GOT3 (cell line): ENCODE measurements around the gene FBXL7.

ENCODE experiments used
- DNase-seq: peaks from one replicate; lab custom pipeline; 2025; ENCODE audit warnings: mixed read lengths; lab: John Stamatoyannopoulos, UW

Gene FBXL7

DNA sequence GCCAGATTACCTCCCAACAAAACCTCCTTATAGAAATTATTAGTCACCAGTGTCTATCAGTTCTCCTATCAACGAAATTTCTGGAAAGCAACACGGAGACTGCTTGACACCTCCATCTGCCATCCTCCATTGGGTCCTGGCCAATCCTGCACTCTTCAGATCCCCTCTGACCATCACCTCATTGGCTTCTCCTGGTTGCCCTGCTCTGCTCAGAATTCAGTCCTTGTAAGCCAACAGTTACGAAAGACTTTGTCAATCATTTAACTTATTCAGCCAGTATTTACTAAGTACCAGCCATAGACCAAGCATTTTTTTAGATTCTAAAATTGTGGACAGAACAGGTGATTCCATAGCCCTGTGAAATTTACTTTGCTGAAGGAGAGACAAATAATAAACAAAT, 451.1 kb downstream of the FBXL7 start:
- DNase-seq, result no peak

DNA sequence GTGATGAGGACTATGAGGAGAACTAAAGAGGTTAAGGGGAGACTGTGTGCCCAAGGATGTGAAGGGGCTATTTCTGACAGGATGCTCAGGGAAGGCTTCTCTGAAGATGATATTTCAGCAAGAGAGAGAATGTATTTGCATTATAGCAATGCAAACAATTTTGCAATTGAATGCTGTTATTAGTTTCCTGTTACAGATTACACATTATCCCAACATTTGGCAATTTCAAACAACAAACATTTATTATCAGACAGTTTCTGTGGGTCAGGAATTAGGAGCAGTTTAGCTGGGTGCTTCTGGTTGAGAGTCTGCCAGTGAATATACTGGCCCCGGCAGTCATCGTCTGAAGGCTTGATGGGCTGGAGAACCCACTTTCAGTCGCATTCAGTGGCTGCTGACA, 451.6 kb downstream of the FBXL7 start:
- DNase-seq, result no peak

DNA sequence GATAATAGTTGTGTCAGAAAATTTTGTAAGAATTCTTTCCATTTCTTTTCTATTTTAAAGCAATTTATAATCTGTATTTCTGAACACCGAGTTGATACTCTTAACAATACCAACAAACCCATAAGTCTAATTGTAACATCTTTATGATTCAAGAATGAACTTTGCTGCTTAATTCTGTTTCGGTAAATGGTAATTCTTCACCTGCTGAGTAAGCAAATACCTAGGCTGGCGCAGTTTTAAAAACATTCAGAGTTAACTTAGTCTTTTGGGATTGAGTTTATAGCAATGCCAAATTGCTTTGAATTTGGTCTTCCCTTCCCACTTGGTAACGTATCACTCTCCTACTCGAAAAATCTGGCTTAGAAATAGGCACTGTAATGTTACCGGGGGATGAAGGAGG, 456.6 kb downstream of the FBXL7 start:
- no peak for DNase-seq

DNA sequence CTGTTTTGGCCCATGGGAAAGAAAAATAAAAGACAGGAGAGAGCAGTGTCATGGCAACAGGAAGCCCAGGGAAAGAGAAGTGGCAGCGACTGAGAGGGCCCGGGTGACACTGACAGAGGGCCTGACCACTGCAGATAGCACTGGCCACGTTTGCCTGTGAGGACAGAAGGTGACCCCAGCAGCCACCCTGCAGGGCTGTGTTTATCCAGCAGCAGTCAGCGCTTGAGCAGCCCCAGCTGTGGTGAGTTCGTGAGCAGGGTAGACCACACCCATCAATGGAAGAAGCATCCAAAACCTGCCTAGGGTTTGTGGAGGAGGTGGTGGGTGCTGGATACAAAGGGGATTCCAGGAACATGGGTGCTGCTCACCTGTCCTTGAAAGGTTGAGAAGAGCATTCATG, 457.1 kb downstream of the FBXL7 start:
- no peak for DNase-seq

GRCh38 chr5:15959370-15960164, 459.6 kb downstream of the FBXL7 start:
- no peak for DNase-seq

DNA sequence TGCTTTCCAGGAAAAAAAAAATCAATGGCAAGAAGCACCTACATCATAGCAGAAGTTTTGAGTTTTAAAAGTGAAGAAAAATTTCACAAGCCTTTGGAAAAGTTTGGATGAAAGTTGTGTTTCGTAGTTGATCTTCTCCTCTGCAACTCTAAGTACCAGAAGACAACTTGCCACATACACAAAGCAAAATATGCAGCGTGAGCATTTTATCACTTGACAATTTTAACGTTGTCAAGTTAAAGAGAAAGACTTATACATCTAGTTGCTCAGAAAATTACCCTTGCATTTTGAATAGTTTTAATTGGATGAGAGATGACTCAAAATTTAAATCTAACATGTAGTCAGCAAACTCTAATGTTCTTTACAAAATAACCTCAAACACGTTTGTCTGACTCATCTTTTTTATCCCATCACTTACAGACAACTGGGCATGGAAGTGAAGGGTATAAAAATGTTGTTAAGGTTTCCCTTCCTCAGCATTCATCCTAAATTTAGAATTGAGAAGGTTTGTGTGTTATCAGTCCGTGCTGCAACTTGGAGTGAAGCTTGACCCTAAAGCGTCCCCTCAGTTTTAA, 466.2 kb downstream of the FBXL7 start:
- DNase-seq, result no peak

GRCh38 chr5:15966651-15967050, 466.7 kb downstream of the FBXL7 start:
- no peak for DNase-seq

DNA sequence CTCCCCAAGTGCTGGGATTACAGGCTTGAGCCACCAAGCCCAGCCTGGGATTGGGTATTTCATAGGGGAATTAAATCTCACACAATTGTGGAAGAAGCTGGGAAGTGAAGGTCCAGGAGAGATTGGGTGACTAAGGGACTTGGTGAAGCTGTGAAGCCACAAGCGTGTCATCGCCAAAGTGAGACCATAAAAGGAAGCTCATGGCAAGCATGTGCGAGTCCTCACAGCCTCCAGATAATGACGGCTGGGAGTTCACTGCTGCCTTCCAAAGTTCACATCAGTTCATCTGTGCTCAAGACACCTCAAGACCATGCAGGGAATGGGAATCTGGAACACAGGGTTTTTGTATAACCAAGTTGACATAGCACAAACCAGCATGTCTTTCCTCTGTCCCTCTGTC, 469.0 kb downstream of the FBXL7 start:
- DNase-seq, result no peak

- no peak for DNase-seq
These were observed 477.9 kb downstream of the FBXL7 start for GRCh38 chr5:15977851-15978250.

- DNase-seq, result no peak
These were observed 480.9 kb downstream of the FBXL7 start for GRCh38 chr5:15980835-15981234.

DNA sequence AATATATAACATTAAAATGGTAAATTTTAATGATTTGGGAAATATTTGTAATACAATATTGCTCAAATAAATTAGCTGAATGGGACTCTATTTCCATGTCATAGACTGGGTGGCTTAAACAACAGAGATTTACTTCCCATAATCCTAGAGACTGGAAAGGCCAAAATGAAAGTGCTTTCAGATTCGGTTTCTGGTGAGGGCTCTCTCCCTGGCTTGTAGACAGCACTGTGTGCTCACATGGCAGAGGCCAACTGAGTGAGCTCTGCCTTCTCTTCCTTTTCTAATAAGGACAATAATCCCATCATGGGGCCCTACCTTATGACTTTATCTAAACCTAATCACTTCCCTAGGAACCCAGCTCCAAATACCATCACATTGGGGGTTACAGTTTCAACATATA, 483.4 kb downstream of the FBXL7 start:
- DNase-seq, result no peak
